NB4 (cell line): Measurements from ENCODE around the gene NPC2.
A peak's percentile ranks its signal among the peaks of the same experiment; 100 is the strongest.
"Not testable (repeated sequence)": the region's sequence is repeated elsewhere in the genome, so short reads cannot be mapped to it uniquely, and the experiment has no call there.

Experiments used
- DNase-seq: peaks from one replicate; pipeline ENCODE4 v3.0.0; 2010; ENCODE audit warnings: low read depth
- H3K4me3 ChIP-seq: one replicate; pipeline ENCODE4 v1.5.1; 2011; ENCODE audit warnings: mild to moderate bottlenecking, low read depth, low read length, moderate library complexity
- CTCF ChIP-seq: IDR thresholded peaks from one replicate; pipeline ENCODE4 v1.5.1; 2012; ENCODE audit warnings: low read depth, low read length
- MAX ChIP-seq: IDR thresholded peaks from 2 replicates; pipeline ENCODE4 v1.6.1; 2011; ENCODE audit warnings: low read depth, low read length
- MYC ChIP-seq: IDR thresholded peaks from 2 replicates; pipeline ENCODE4 v1.6.1; 2011; ENCODE audit warnings: low read depth, low read length
- POLR2A ChIP-seq: IDR thresholded peaks from 2 replicates; pipeline ENCODE4 v1.6.1; 2011; ENCODE audit warnings: mild to moderate bottlenecking; ENCODE audit not compliant: insufficient read length; ENCODE audit errors: extremely low read depth

NPC2 gene

GRCh38 chr14:74492776-74493342 is at the start of gene NPC2:
TSS of gene NPC2 (minus strand) at chr14:74493305. CDS start at chr14:74493274, 31 bp downstream.
- H3K4me3 ChIP-seq: peak within 1 kb of the TSS; percentile 88
- no peak for DNase-seq
- no peak for TF ChIP-seq MAX
- TF ChIP-seq MYC: no peak; the same call in 1 of the 2 replicates
- TF ChIP-seq POLR2A: no peak
- TF ChIP-seq CTCF: no peak

- no peak for DNase-seq
- H3K4me3 ChIP-seq: no peak overlapping the region
- no peak for TF ChIP-seq MAX
- TF ChIP-seq MYC: no peak
- TF ChIP-seq CTCF: no peak
- no peak for TF ChIP-seq POLR2A
These were observed 49.1 kb upstream of the NPC2 start for GRCh38 chr14:74542056-74542685.

GRCh38 chr14:74541225-74541624 is 48.1 kb upstream of the NPC2 start:
- no peak for TF ChIP-seq MAX
- no peak for DNase-seq
- no peak overlapping the region for H3K4me3 ChIP-seq

- no peak for DNase-seq
- TF ChIP-seq POLR2A (no peak), MYC (no peak)
- no peak overlapping the region for H3K4me3 ChIP-seq
These were observed 46.4 kb upstream of the NPC2 start for GRCh38 chr14:74539503-74539902.

GRCh38 chr14:74538411-74539391 is 45.6 kb upstream of the NPC2 start:
- TF ChIP-seq MAX: no peak
- no peak for TF ChIP-seq MYC
- TF ChIP-seq POLR2A: no peak
- no peak for TF ChIP-seq CTCF
- H3K4me3 ChIP-seq: no peak overlapping the region
- DNase-seq: no peak

- not testable (repeated sequence) for DNase-seq, H3K4me3 ChIP-seq
These were observed 43.2 kb upstream of the NPC2 start for GRCh38 chr14:74536336-74536735.

GRCh38 chr14:74535756-74536325 is 42.7 kb upstream of the NPC2 start:
- no peak for DNase-seq
- TF ChIP-seq POLR2A (no peak), MAX (no peak), CTCF (no peak), MYC (no peak)
- no peak overlapping the region for H3K4me3 ChIP-seq
